ENCODE measurements around the gene NAALAD2.
"Not testable (repeated sequence)": the region's sequence is repeated elsewhere in the genome, so short reads cannot be mapped to it uniquely, and the experiment has no call there.

DNA sequence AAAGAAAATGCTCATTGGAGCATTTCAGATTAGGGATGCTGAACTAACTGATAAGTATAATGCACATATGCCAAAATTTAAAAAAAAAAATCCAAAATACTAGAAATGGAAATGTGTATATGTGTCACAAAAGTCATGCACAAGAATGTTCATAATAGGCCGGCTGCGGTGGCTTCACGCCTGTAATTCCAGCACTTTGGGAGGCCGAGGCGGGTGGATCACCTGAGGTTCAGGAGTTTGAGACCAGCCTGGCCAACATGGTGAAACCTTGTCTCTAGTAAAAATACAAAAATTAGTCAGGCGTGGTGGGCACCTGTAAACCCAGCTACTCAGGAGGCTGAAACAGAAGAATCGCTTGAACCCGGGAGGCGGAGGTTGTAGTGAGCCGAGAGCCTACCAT lies 73.5 kb downstream of the NAALAD2 start:
- TF ChIP-seq, protein P1, sequence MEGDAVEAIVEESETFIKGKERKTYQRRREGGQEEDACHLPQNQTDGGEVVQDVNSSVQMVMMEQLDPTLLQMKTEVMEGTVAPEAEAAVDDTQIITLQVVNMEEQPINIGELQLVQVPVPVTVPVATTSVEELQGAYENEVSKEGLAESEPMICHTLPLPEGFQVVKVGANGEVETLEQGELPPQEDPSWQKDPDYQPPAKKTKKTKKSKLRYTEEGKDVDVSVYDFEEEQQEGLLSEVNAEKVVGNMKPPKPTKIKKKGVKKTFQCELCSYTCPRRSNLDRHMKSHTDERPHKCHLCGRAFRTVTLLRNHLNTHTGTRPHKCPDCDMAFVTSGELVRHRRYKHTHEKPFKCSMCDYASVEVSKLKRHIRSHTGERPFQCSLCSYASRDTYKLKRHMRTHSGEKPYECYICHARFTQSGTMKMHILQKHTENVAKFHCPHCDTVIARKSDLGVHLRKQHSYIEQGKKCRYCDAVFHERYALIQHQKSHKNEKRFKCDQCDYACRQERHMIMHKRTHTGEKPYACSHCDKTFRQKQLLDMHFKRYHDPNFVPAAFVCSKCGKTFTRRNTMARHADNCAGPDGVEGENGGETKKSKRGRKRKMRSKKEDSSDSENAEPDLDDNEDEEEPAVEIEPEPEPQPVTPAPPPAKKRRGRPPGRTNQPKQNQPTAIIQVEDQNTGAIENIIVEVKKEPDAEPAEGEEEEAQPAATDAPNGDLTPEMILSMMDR (conservative IDR thresholded peaks at IDR 0.05 in 1 of 2, IDR thresholded peaks at IDR 0.05 in 1 of 2; ENCODE audit: extremely low read depth in 1 of 2, insufficient read depth in 1 of 2, low read depth in 1 of 2, low read length in 2 of 2), result not testable (repeated sequence)
- not testable (repeated sequence) for TF ChIP-seq EZH2 (IDR thresholded peaks at IDR 0.05; ENCODE audit: borderline replicate concordance, low read length)

Data from mammary epithelial cell (primary cell).